GM12878 (cell line): Measurements from ENCODE around the gene SMARCAL1. TPM values are rescaled to one million over a fixed set of nuclear protein-coding genes. Genes with fewer than 3 reads are reported as not detected.

Experiments used
- ATAC-seq: fragments of 200-7000 bp; cut with Tn5 transposase; 3 replicates; pipeline ENCODE4 v1.9.1; 2020; ENCODE audit warnings: mild to moderate bottlenecking, moderate library complexity
- BruUV-seq: library from RNA; stranded (reverse); fragments of 400-500 nt; replicated peaks from 2 replicates; lab custom pipeline; 2021; lab: Mats Ljungman, UMichigan
- CTCF ChIA-PET: fragments of 300-600 bp; sonication (Branson Sonifier 250); formaldehyde crosslinking; extraction: SDS; loops from one replicate; lab custom pipeline; 2021; ENCODE audit warnings: inconsistent platforms; lab: Yijun Ruan, JAX
- POLR2A ChIA-PET: fragments of 350-600 bp; formaldehyde crosslinking; extraction: SDS; loops from one replicate; lab custom pipeline; 2021; ENCODE audit warnings: inconsistent platforms; lab: Charles Lee
- RAD21 ChIA-PET: fragments of 300-600 bp; sonication (Branson Sonifier 250); formaldehyde crosslinking; loops from one replicate; lab custom pipeline; 2023; ENCODE audit warnings: antibody characterized with exemption; ENCODE audit not compliant: unreplicated experiment; lab: Charles Lee
- SMC1A ChIA-PET: fragments of 300-600 bp; sonication (Branson Sonifier 250); formaldehyde crosslinking; loops from one replicate; lab custom pipeline; 2023; ENCODE audit not compliant: unreplicated experiment, uncharacterized antibody; lab: Charles Lee
- DNase-seq: peaks from one replicate; pipeline ENCODE4 v3.0.0-alpha.2; 2011; ENCODE audit warnings: low read depth, low spot score
- FAIRE-seq: peaks from 3 replicates; lab custom pipeline; 2011; peaks lifted over from hg19 to GRCh38; lab: Jason Lieb, UNC
- H2AFZ ChIP-seq: 2 replicates; pipeline ENCODE4 v1.6.0; 2011; ENCODE audit warnings: low read depth, low read length, control low read depth; ENCODE audit not compliant: control insufficient read depth
- H3K27ac ChIP-seq: 2 replicates; pipeline ENCODE4 v1.5.1; 2011; ENCODE audit warnings: control low read depth; ENCODE audit not compliant: control insufficient read depth, insufficient read depth
- H3K27me3 ChIP-seq, 2 experiments: replicated peaks in 1 of 2; 2 replicates each; pipeline versions ENCODE4 v1.6.0 to v1.6.1; 2011; ENCODE audit warnings: low read length in 1 of 2; ENCODE audit not compliant: control insufficient read depth in 2 of 2, insufficient read depth in 2 of 2
- H3K36me3 ChIP-seq, 2 experiments: 2 replicates each; pipeline ENCODE4 v1.5.1; 2011; ENCODE audit warnings: low read length in 1 of 2; ENCODE audit not compliant: control insufficient read depth in 2 of 2, insufficient read depth in 2 of 2
- H3K4me1 ChIP-seq: 2 replicates; pipeline ENCODE4 v1.6.1; 2011; ENCODE audit warnings: mild to moderate bottlenecking, low read length, moderate library complexity, mixed read lengths; ENCODE audit not compliant: control insufficient read depth, insufficient read depth
- H3K4me2 ChIP-seq: 2 replicates; pipeline ENCODE4 v1.6.0; 2011; ENCODE audit warnings: control low read depth; ENCODE audit not compliant: control insufficient read depth, insufficient read depth
- H3K4me3 ChIP-seq: fragments of 200-600 bp; sonication (generic); 2 replicates; pipeline ENCODE4 v1.5.1; 2016
- H3K79me2 ChIP-seq: 2 replicates; pipeline ENCODE4 v1.6.0; 2011; ENCODE audit warnings: low read length; ENCODE audit not compliant: control insufficient read depth, insufficient read depth
- H3K9ac ChIP-seq: 2 replicates; pipeline ENCODE4 v1.8.0; 2011; ENCODE audit warnings: low read length, control low read depth, mixed read lengths; ENCODE audit not compliant: control insufficient read depth, insufficient read depth
- H3K9me3 ChIP-seq: replicated peaks from 3 replicates; pipeline ENCODE4 v1.5.1; 2011; ENCODE audit warnings: mild to moderate bottlenecking, low read length; ENCODE audit not compliant: control insufficient read depth, insufficient read depth
- H4K20me1 ChIP-seq: 2 replicates; pipeline ENCODE4 v1.6.0; 2011; ENCODE audit not compliant: control insufficient read depth, insufficient read depth
- ATF7 ChIP-seq: fragments of 450-650 bp; IDR thresholded peaks from 2 replicates; pipeline ENCODE4 v1.6.1; 2016; ENCODE audit warnings: low read depth, mild to moderate bottlenecking
- CREM ChIP-seq: IDR thresholded peaks from 2 replicates; pipeline ENCODE4 v1.6.1; 2014; ENCODE audit warnings: antibody characterized with exemption, low read depth
- E2F4 ChIP-seq: IDR thresholded peaks from 2 replicates; pipeline ENCODE4 v1.6.1; 2012; ENCODE audit warnings: low read depth, low read length, improper control_type of control experiment
- ELK1 ChIP-seq: IDR thresholded peaks from 2 replicates; pipeline ENCODE4 v1.6.1; 2012; ENCODE audit warnings: low read depth, low read length, improper control_type of control experiment
- JUND ChIP-seq: IDR thresholded peaks from 2 replicates; pipeline ENCODE4 v1.6.1; 2012; ENCODE audit warnings: low read depth, mild to moderate bottlenecking, low read length, improper control_type of control experiment, moderate library complexity
- MAX ChIP-seq: IDR thresholded peaks from 2 replicates; pipeline ENCODE4 v1.6.1; 2012; ENCODE audit warnings: low read depth, low read length, improper control_type of control experiment
- SMARCA5 ChIP-seq: fragments of 450-650 bp; IDR thresholded peaks from 2 replicates; pipeline ENCODE4 v1.6.1; 2017; ENCODE audit warnings: mild to moderate bottlenecking
- YY1 ChIP-seq: IDR thresholded peaks from 2 replicates; pipeline ENCODE4 v1.6.1; 2011; ENCODE audit warnings: low read depth, mild to moderate bottlenecking, low read length
- ZNF274 ChIP-seq: IDR thresholded peaks from one replicate; pipeline ENCODE4 v1.8.0; 2011; ENCODE audit not compliant: insufficient read length, insufficient read depth
- ZSCAN29 ChIP-seq: fragments of 450-650 bp; IDR thresholded peaks from 2 replicates; pipeline ENCODE4 v1.6.1; 2017; ENCODE audit warnings: mild to moderate bottlenecking, moderate library complexity
- WGBS: methylation state at CpG from one replicate; pipeline ENCODE4 v1.1.6; 2016; ENCODE audit warnings: low lambda C conversion rate; ENCODE audit not compliant: insufficient replicate concordance, insufficient coverage; ENCODE audit errors: missing lambda C conversion rate; 5-methylcytosine and 5-hydroxymethylcytosine counted together
- in situ Hi-C: fragments of 300-500 bp; cut with MboI; formaldehyde crosslinking; loops from 9 replicates; pipeline ENCODE4 v1.14.3; 2018; ENCODE audit warnings: mixed read lengths
- intact Hi-C: fragments of 100-400 bp; cut with micrococcal nuclease; formaldehyde crosslinking; loops from one replicate; pipeline ENCODE4 v1.14.2; 2022; ENCODE audit not compliant: unreplicated experiment
- polyA plus RNA-seq, 11 experiments: library from polyadenylated mRNA; depleted of rRNA in 4 of 11; unstranded in 6 of 11; stranded (reverse) in 5 of 11; fragments of >200 nt; fragmentation: Nextera tagmentation in 4 of 11; fragmentation: Illumina TruSeq in 1 of 11; extraction: Ambion mirVana in 4 of 11; extraction: Trizol in 1 of 11; gene quantifications; 1 replicate in 1 of 11; 2 replicates in 10 of 11; pipeline versions ENCODE4 v1.2.1 to v1.2.3, GENCODE V29; 2011 to 2016; ENCODE audit warnings: inconsistent platforms in 2 of 11, missing spikeins in 2 of 11, low read depth in 1 of 11
- total RNA-seq, 4 experiments: library from RNA; depleted of rRNA in 3 of 4; stranded (reverse); fragments of >200 nt in 3 of 4; fragmentation: Illumina TruSeq in 1 of 4; extraction: Trizol in 1 of 4; gene quantifications; 2 replicates each; pipeline versions ENCODE4 v1.2.1 to v1.2.3, GENCODE V29; 2013 to 2021

SMARCAL1 gene
- total and polyA plus RNA-seq, 10 of the 15 experiments (the other 5 are each of a cell fraction or from before 2014, with no cell fraction given): 10.8 to 32.9 (median 21.8) TPM

- Histone ChIP-seq H3K27me3 (no peaks in the 10 kb centered on the region), H3K4me3 (no peak overlapping the region), H3K27ac (no peak overlapping the region), H3K36me3 (peaks cover 8 to 49% of the 10 kb centered on the region in 2 experiments), H2AFZ (no peak overlapping the region), H3K4me2 (no peak overlapping the region), H3K9ac (no peak overlapping the region), H3K79me2 (no peaks in the 10 kb centered on the region), H3K4me1 (no peaks in the 10 kb centered on the region), H4K20me1 (no peaks in the 10 kb centered on the region), H3K9me3 (peaks cover 6% of the 10 kb centered on the region; the same call in 2 of the 3 replicates)
- RAD21 ChIA-PET: no interaction called here
- in situ Hi-C loops: no loop called here
- CTCF ChIA-PET: no interaction called here
- TF ChIP-seq YY1: no peak
- TF ChIP-seq JUND: no peak
- no peak for TF ChIP-seq ATF7
- TF ChIP-seq ZNF274: no peak
- TF ChIP-seq SMARCA5: no peak
- TF ChIP-seq E2F4: no peak
- TF ChIP-seq CREM: no peak
- TF ChIP-seq ELK1: no peak
- no peak for TF ChIP-seq ZSCAN29
- no peak for TF ChIP-seq MAX
- ATAC-seq (no peak), DNase-seq (no peak), FAIRE-seq (no peak)
- intact Hi-C loops: no loop called here
- no TSS peak for BruUV-seq
- SMC1A ChIA-PET: interaction anchor here (1.1 kb wide), 1 partner anchor 9 kb away, joined by 4 read pairs; no protein-coding TSS in a partner anchor
- POLR2A ChIA-PET: no interaction called here
- WGBS: 80% methylated on average over 4 of the region's 4 CpGs
These were observed 14.7 kb downstream of the SMARCAL1 start for GRCh38 chr2:216426938-216427337.
